Keratinocyte (primary cell): ENCODE results near the gene RAB43. TPM values are rescaled to one million over a fixed set of nuclear protein-coding genes. Genes with fewer than 3 reads are reported as not detected.
"Not testable (repeated sequence)": the region's sequence is repeated elsewhere in the genome, so short reads cannot be mapped to it uniquely, and the experiment has no call there.

Experiments used
- DNase-seq: peaks from one replicate; pipeline ENCODE4 v3.0.0-alpha.2; 2011; ENCODE audit warnings: low read depth, missing footprints, low spot score
- FAIRE-seq: peaks from 2 replicates; lab custom pipeline; 2011; peaks lifted over from hg19 to GRCh38; lab: Jason Lieb, UNC
- H2AFZ ChIP-seq: 2 replicates; pipeline ENCODE4 v1.6.0; 2012; ENCODE audit warnings: low read length, control low read depth, inconsistent platforms; ENCODE audit not compliant: control insufficient read depth
- H3K27ac ChIP-seq: 2 replicates; pipeline ENCODE4 v1.5.1; 2011; ENCODE audit warnings: low read length; ENCODE audit not compliant: control insufficient read depth, insufficient read depth
- H3K27me3 ChIP-seq: 3 replicates; pipeline ENCODE4 v1.6.0; 2011; ENCODE audit warnings: low read length; ENCODE audit not compliant: control insufficient read depth, insufficient read depth; ENCODE audit errors: extremely low read depth
- H3K36me3 ChIP-seq, 2 experiments: 2 replicates in 1 of 2; 3 replicates in 1 of 2; pipeline ENCODE4 v1.5.1; 2011; ENCODE audit warnings: low read length in 2 of 2, mild to moderate bottlenecking in 1 of 2; ENCODE audit not compliant: control insufficient read depth in 2 of 2, insufficient read depth in 2 of 2; ENCODE audit errors: extremely low read depth in 1 of 2
- H3K4me1 ChIP-seq: 3 replicates; pipeline ENCODE4 v1.5.1; 2011; ENCODE audit warnings: low read length; ENCODE audit not compliant: control insufficient read depth, insufficient read depth; ENCODE audit errors: extremely low read depth
- H3K4me2 ChIP-seq: 3 replicates; pipeline ENCODE4 v1.6.0; 2011; ENCODE audit warnings: low read depth, low read length; ENCODE audit not compliant: control insufficient read depth, insufficient read depth; ENCODE audit errors: extremely low read depth
- H3K4me3 ChIP-seq, 3 experiments: fragments of 200-600 bp in 1 of 3; sonication (generic) in 1 of 3; 2 replicates in 2 of 3; 3 replicates in 1 of 3; pipeline ENCODE4 v1.5.1; 2011 to 2016; ENCODE audit warnings: low read length in 3 of 3, mild to moderate bottlenecking in 3 of 3, control low read depth in 2 of 3, inconsistent platforms in 1 of 3, low read depth in 1 of 3, mixed read lengths in 1 of 3, mixed run types in 1 of 3, moderate library complexity in 1 of 3; ENCODE audit not compliant: control insufficient read depth in 2 of 3, insufficient read depth in 2 of 3; ENCODE audit errors: extremely low read depth in 1 of 3
- H3K79me2 ChIP-seq: 2 replicates; pipeline ENCODE4 v1.6.0; 2012; ENCODE audit warnings: low read length; ENCODE audit not compliant: control insufficient read depth, insufficient read depth
- H3K9ac ChIP-seq: 3 replicates; pipeline ENCODE4 v1.6.0; 2011; ENCODE audit warnings: low read length; ENCODE audit not compliant: control insufficient read depth, insufficient read depth; ENCODE audit errors: extremely low read depth
- H3K9me1 ChIP-seq: 3 replicates; pipeline ENCODE4 v1.6.0; 2011; ENCODE audit warnings: low read length; ENCODE audit not compliant: control insufficient read depth, insufficient read depth; ENCODE audit errors: extremely low read depth
- H3K9me3 ChIP-seq: 2 replicates; pipeline ENCODE4 v1.5.1; 2012; ENCODE audit warnings: low read depth, low read length; ENCODE audit not compliant: control insufficient read depth
- H4K20me1 ChIP-seq: 3 replicates; pipeline ENCODE4 v1.6.0; 2011; ENCODE audit warnings: low read length; ENCODE audit not compliant: control insufficient read depth, insufficient read depth; ENCODE audit errors: extremely low read depth
- EZH2 ChIP-seq: IDR thresholded peaks from one replicate; pipeline ENCODE4 v1.6.1; 2012; ENCODE audit warnings: inconsistent platforms, mild to moderate bottlenecking, low read length, moderate library complexity
- dilution Hi-C: fragments of 300-500 bp; cut with MboI; formaldehyde crosslinking; loops from one replicate; pipeline ENCODE4 v1.7.0; 2020; ENCODE audit warnings: low sequenced_read_pairs; ENCODE audit not compliant: extremely low pct_ligation_motif_present
- polyA plus RNA-seq, 5 experiments: library from polyadenylated mRNA; depleted of rRNA in 3 of 5; stranded (reverse) in 3 of 5; stranded (forward) in 1 of 5; unstranded in 1 of 5; fragments of >200 nt; gene quantifications; 1 replicate in 1 of 5; 2 replicates in 3 of 5; 3 replicates in 1 of 5; pipeline versions ENCODE4 v1.2.1 to v1.2.3, GENCODE V29; 2011 to 2012; ENCODE audit warnings: missing spikeins in 2 of 5, low read depth in 1 of 5, low replicate concordance in 1 of 5
- TF ChIP-seq, protein P1 (sequence below), 3 experiments: IDR thresholded peaks in 1 of 3; conservative IDR thresholded peaks in 1 of 3; optimal IDR thresholded peaks in 1 of 3; 2 replicates in 2 of 3; 3 replicates in 1 of 3; pipeline versions ENCODE3 to v1.5.1; 2011; ENCODE audit warnings: low read length in 3 of 3, mild to moderate bottlenecking in 3 of 3, moderate library complexity in 2 of 3, control low read depth in 1 of 3, inconsistent platforms in 1 of 3; ENCODE audit not compliant: insufficient read depth in 2 of 3; ENCODE audit errors: extremely low read depth in 1 of 3

Gene RAB43
- polyA plus RNA-seq, 1 donor (not counting 4 experiments of a cell fraction or from before 2014, with no cell fraction given), result 8.1 TPM

DNA sequence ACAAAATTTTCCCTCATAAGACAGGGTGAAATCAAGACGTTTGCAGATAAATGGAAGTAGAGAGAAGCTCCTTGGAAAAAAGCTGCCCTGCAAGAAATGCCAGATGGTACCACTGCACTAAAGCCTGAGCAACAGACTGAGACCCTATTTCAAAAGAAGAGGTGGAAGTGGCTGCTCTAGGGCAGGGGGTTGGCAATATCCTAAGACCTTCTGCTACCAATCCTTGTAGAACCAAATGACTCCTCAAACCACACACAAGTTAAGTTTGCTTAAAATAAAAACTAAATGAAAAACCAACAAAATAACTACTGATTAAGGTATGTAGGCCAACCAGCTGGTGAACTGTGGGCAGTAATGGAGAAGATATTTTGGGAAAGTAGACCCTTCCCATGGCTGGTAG is 21.3 kb downstream of the RAB43 start:
- no peaks in the 10 kb centered on the region for H3K27me3 ChIP-seq
- no peak for FAIRE-seq
- DNase-seq, result no peak
- no peak overlapping the region for H3K4me3 ChIP-seq
- peaks cover 2% of the 10 kb centered on the region for H4K20me1 ChIP-seq
- no peaks in the 10 kb centered on the region for H3K4me1 ChIP-seq
- no peak for TF ChIP-seq EZH2
- TF ChIP-seq, protein P1, sequence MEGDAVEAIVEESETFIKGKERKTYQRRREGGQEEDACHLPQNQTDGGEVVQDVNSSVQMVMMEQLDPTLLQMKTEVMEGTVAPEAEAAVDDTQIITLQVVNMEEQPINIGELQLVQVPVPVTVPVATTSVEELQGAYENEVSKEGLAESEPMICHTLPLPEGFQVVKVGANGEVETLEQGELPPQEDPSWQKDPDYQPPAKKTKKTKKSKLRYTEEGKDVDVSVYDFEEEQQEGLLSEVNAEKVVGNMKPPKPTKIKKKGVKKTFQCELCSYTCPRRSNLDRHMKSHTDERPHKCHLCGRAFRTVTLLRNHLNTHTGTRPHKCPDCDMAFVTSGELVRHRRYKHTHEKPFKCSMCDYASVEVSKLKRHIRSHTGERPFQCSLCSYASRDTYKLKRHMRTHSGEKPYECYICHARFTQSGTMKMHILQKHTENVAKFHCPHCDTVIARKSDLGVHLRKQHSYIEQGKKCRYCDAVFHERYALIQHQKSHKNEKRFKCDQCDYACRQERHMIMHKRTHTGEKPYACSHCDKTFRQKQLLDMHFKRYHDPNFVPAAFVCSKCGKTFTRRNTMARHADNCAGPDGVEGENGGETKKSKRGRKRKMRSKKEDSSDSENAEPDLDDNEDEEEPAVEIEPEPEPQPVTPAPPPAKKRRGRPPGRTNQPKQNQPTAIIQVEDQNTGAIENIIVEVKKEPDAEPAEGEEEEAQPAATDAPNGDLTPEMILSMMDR (optimal IDR thresholded peaks at IDR 0.05 in 1 of 3, IDR thresholded peaks at IDR 0.05 in 1 of 3, conservative IDR thresholded peaks at IDR 0.05 in 1 of 3; ENCODE audit: extremely low read depth in 1 of 3, insufficient read depth in 2 of 3, low read length in 3 of 3), result no peak
- H3K27ac ChIP-seq, result no peak overlapping the region
- no peak overlapping the region for H3K9ac ChIP-seq
- H3K79me2 ChIP-seq, result peaks cover 54% of the 10 kb centered on the region
- dilution Hi-C loops, result no loop called here
- no peaks in the 10 kb centered on the region for H3K9me3 ChIP-seq
- no peaks in the 10 kb centered on the region for H3K9me1 ChIP-seq
- H3K4me2 ChIP-seq, result no peak overlapping the region
- H3K36me3 ChIP-seq, result peaks cover 0 to 6% of the 10 kb centered on the region in 2 experiments
- no peak overlapping the region for H2AFZ ChIP-seq

DNA sequence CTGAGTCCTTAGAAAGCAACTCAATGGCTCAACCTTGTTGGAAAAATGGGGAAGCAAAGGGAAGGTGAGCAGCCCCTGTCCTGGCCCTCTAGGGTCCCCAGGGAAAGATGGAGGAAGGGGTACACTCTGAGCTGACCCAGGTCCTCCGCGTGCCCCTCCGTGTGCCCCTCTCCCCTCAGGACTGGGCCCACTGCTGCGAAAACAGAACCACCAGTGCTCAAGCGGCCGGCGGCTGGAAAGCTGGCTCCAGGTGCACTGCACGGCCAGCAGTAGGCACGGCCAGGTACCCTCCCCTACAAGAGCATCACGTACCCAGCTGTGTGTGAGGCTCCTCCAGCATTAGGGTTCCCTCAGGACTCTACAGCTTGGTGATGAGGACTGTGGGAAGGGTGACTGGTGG is 26.3 kb downstream of the RAB43 start:
- H3K4me2 ChIP-seq, result no peak overlapping the region
- H4K20me1 ChIP-seq, result peaks cover 2% of the 10 kb centered on the region
- TF ChIP-seq, protein P1 (optimal IDR thresholded peaks at IDR 0.05 in 1 of 3, IDR thresholded peaks at IDR 0.05 in 1 of 3, conservative IDR thresholded peaks at IDR 0.05 in 1 of 3; ENCODE audit: extremely low read depth in 1 of 3, insufficient read depth in 2 of 3, low read length in 3 of 3), result no peak
- no peak for TF ChIP-seq EZH2
- no peaks in the 10 kb centered on the region for H3K27me3 ChIP-seq
- H3K27ac ChIP-seq, result no peak overlapping the region
- peaks cover 22% of the 10 kb centered on the region for H3K79me2 ChIP-seq
- no peaks in the 10 kb centered on the region for H3K9me3 ChIP-seq
- no peaks in the 10 kb centered on the region for H3K4me1 ChIP-seq
- DNase-seq, result no peak
- no peaks in the 10 kb centered on the region for H3K9me1 ChIP-seq
- H3K4me3 ChIP-seq, result no peak overlapping the region
- dilution Hi-C loops, result no loop called here
- H3K36me3 ChIP-seq, result peaks cover 7 to 9% of the 10 kb centered on the region in 2 experiments
- no peak overlapping the region for H2AFZ ChIP-seq
- no peak for FAIRE-seq
- no peak overlapping the region for H3K9ac ChIP-seq

DNA sequence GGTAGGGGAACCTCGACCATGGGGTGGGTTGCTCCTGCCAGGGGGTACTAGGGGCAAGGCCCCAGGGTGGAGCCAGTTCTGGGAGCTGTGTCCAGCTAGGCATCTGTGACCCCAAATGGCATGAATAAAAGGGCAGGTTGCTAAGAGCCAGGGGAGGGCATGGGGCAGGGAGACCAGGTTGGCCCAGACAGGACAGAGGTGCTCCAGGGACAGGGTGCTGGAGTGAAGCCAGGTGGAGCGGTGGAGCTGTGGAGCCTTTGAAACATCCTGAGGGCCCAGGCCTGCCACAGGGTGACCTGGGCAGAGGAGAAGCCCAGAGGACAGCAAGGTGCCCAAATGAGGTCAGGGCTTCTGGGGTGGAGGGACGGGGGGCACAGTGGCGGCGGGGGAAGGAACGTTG is 33.3 kb downstream of the RAB43 start:
- H4K20me1 ChIP-seq, H3K9me3 ChIP-seq, FAIRE-seq, H3K27me3 ChIP-seq, H3K9me1 ChIP-seq, H2AFZ ChIP-seq, H3K79me2 ChIP-seq, dilution Hi-C loops, H3K36me3 ChIP-seq, H3K4me1 ChIP-seq, H3K4me3 ChIP-seq, DNase-seq, H3K9ac ChIP-seq, H3K4me2 ChIP-seq, H3K27ac ChIP-seq: not testable (repeated sequence)

DNA sequence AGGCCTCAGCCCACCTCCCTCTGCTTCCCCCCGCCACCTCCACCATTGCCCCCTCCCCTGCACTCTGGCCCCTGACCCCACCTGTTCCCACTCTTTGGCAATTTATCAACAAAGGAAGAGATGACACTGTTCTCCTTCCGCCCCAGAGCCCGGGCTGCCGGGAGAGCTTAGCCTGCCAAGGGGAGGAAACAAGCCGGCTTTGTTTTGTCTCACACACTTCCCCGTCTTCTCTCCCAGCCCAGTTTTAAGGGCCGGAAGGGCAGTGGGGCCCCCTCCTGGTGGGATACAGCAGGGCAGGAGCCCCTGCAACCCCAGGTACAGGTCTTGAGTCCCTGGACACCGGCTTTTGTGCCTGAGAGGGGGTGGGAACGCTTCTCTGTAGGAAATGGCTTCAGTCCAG is 33.7 kb downstream of the RAB43 start:
- dilution Hi-C loops, H3K27me3 ChIP-seq, H3K9me1 ChIP-seq, H3K4me1 ChIP-seq, H3K9me3 ChIP-seq, H4K20me1 ChIP-seq, H2AFZ ChIP-seq, DNase-seq, H3K4me3 ChIP-seq, H3K4me2 ChIP-seq, H3K36me3 ChIP-seq, H3K27ac ChIP-seq, H3K9ac ChIP-seq, H3K79me2 ChIP-seq: not testable (repeated sequence)
- FAIRE-seq, result peak; percentile 67
